ENCODE measurements around the gene ZMYND8.

- TF ChIP-seq REST (IDR thresholded peaks at IDR 0.05; ENCODE audit: insufficient read depth in 1 of 2, low read depth in 2 of 2, low read length in 2 of 2) = no peak
- no peak for TF ChIP-seq TAF1 (IDR thresholded peaks at IDR 0.05; ENCODE audit: borderline replicate concordance, insufficient read depth, low read length)
- no peak for TF ChIP-seq SIN3A (IDR thresholded peaks at IDR 0.05; ENCODE audit: borderline replicate concordance, insufficient read depth, low read length)
- no peak for TF ChIP-seq POLR2AphosphoS5 (IDR thresholded peaks at IDR 0.05; ENCODE audit: low read depth, low read length)
Observed at GRCh38 chr20:47164140-47164539, 192.4 kb downstream of the ZMYND8 start.

Measured in PFSK-1 (cell line).